HG02678 (cell line): ENCODE results near the gene KCTD21.
A peak's percentile ranks its signal among the peaks of the same experiment; 100 is the strongest.

Experiments
- ATAC-seq: cut with Tn5 transposase; IDR thresholded peaks from one replicate; pipeline ENCODE4 v1.9.1; 2021; ENCODE audit warnings: mild to moderate bottlenecking, moderate library complexity; ENCODE audit not compliant: unreplicated experiment

Gene KCTD21

DNA sequence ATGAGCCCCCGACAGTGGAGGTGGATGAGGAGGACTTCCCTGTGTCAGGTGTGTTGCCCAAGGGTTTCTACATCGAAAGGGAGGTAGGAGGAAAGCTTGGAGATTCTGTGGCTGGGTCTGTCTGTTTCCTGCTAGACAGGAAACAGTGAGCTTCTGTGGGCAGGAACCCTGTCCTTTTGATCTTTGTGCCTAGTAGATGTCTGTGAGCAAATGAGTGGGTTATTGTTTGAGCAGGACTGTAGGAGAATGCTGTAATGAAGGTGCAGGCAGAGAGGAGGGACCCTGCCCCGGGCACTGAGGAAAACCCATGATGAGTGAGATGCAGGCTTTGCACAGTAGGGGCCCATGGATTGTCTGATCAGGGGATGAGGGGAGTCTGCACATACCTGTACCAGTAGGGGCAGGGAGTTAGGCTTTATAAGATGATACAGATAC lies 14.3 kb upstream of the KCTD21 start:
- ATAC-seq: peak; percentile 53

GRCh38 chr11:78201096-78201818 lies 12.8 kb upstream of the KCTD21 start:
- ATAC-seq: no peak

- ATAC-seq: no peak
Measured at GRCh38 chr11:78200553-78200952, 12.1 kb upstream of the KCTD21 start.

DNA sequence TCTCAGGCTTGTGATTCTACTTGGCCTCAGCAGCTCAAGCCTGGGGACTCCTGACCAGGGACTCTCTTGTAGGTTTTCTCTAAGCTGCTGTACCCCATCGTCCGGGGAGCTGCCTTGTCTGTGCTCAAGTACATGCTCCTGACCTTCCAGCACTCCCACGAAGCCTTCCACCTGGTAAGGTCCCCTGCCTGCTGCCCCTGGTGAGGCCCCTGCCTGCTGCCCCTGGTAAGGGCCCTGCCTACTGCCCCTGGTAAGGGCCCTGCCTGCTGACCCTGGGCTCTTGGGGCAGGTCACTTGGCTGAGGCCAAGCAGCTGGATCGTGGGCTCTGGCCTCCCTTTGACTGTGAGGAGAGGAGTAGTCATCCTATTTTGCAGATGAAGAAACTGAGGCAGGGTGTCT lies 11.6 kb upstream of the KCTD21 start:
- no peak for ATAC-seq

- no peak for ATAC-seq
Measured at GRCh38 chr11:78199653-78200015, 11.2 kb upstream of the KCTD21 start.

- no peak for ATAC-seq
Measured at GRCh38 chr11:78199015-78199652, 10.7 kb upstream of the KCTD21 start.

DNA sequence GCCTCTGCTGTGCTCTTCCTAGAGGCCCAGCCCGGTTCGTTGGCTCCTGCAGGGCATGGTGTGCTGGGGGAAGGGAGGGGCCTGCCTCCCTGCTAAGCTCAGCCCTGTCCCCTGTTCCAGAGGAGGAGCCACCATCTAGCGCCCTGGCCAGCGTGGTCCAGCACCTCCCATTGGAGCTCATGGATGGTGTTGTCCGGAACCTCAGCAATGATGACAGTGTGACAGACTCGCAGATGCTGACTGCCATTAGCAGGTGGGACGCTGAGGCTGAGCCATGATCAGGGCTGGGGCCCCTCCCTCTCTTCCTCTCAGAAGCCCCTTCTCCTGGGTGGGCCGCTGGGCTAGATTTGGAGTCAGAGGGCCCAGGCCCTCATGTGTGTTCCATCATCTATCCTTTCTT lies 9.4 kb upstream of the KCTD21 start:
- no peak for ATAC-seq

GRCh38 chr11:78196661-78197091 lies 8.2 kb upstream of the KCTD21 start:
- no peak for ATAC-seq

GRCh38 chr11:78195917-78196560 lies 7.6 kb upstream of the KCTD21 start:
- no peak for ATAC-seq

DNA sequence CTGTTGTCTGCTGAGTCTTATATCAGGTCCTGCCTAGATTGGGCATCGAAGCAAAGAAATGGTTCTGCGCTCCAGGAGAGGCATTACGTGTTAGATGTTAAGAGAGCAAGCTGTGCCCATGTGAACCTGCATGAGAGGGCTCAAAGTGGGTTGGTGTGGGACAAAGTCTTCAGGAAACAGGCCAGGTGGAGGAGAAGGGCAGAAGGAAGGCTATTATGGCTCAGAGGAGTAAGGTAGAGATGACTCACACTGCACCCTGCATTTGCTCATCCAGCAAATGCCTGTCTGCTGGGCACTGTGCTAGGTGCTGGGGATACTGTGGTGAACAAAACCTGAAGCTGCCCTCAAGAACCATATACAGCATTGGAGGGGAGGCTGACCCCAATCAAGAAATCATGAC lies 6.1 kb upstream of the KCTD21 start:
- ATAC-seq: no peak

GRCh38 chr11:78193806-78194205 lies 5.4 kb upstream of the KCTD21 start:
- ATAC-seq: no peak

DNA sequence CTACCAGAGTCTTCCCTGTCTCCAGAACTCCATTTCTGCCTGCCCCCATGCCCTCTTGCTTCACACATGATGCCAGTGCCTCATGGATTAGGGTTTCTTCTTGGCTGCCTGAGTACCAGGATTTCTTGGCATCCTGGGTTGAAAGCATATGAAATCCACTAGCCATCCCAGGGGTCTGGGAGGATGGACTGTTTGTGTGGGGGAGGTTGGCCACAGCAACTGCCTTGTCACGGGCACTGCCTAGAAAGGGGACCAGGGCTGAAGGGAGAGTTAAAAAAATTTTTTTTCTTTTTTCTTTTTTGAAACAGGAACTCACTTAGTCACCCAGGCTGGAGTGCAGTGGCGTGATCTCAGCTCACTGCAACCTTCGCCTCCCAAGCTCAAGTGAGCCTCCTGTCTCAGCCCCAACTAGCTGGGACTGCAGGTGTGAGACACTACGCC lies 4.5 kb upstream of the KCTD21 start:
- no peak for ATAC-seq

DNA sequence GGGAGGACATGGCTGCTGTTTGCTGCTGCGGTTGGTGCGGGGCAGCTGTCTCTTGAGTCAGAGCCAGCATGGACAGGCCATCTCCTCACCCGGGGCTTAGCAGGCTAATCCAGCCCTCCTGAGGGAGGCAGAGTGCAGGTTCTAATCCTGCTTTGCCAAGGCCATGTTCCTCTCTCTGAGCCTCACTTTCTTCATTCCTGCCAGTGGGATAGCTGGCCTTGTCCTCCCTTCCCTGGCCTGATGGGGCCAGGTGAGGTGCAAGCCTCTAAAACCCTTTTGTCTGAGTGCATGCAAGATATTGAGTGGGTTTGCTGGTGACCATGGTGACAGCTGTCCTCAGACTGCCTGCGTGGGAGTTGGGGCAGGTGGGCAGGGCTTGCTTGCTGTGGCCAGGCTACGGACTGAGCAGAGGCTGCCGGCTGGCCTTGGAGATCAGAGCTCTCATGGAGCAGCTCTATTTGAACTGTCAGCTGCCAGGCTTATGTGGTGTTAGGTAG lies 3.8 kb upstream of the KCTD21 start:
- ATAC-seq: no peak

DNA sequence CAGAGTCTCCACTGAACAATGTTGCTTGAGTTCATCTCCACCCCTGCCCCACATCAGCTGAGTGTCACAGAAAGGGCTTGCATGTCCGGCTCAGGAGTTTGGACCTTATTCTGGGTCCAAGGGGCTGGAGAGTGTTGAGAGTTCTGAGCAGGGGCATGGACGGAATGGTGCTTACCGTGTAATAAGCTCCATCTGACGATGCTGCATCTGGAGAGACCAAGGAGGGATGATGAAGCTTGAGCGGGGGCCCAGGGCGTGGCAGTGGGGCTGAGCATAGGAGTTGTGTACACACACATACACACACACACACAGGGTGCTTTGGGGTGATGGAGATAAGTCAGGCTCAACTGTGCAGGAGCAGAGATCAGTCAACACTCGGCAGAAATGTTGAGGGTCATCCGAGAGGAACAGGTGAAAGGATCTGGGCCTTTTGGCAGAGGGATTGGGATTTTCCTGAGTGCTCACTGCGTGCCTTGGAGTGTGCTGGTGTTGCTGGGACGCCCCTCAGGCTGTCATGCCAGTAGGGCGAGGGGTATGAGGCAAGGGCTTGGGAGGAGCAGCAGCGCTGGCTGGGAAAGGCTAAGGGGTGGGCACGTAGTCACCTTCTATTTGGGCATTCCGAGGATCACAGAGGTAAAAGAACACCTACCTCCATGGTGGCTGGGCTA lies 2.6 kb upstream of the KCTD21 start:
- no peak for ATAC-seq

DNA sequence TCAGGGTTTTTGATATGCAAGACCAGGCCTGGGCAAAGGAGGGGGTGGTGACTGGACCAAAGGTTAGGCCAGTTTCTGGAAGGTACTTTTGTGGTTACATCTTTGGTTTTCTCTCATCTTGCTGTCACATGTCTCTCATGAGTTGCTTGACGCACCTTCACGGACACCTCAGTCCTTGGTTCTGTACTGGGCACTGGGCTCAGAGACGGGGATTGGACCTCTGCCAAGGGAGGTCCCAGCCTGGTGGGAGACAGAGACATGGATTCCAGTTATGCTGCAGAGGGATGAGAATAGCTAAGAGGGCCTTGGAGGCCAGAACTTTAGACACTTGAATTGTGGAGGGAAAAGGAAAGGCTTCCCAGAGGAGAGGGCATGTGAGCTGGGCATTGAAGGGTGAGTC lies 1.9 kb upstream of the KCTD21 start:
- no peak for ATAC-seq

DNA sequence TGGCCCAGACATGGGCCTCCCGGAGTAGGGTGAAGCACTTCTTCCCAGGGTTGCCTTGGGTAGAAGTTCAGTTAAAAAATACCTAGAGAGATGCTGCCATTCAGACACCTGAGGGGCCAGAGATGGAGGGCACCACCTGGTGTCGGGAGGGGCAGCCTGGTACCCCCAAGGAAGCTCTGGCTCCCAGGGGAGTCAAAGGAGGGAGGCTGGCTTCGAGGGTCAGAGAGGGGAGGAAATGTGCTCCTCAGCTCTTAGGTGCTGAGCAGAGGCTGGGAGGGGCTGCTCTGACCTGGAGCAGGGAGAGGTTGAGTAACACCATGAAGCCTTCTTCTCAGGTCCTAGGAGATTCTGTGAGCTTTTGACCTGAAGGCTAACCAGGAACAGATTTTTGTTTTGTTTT lies 1.4 kb upstream of the KCTD21 start:
- ATAC-seq: no peak

GRCh38 chr11:78189174-78189724 lies 823 bp upstream of the KCTD21 start:
- no peak for ATAC-seq

- peak; percentile 12 for ATAC-seq
Measured at GRCh38 chr11:78187366-78188285, 800 bp downstream of the KCTD21 start.

GRCh38 chr11:78181185-78181584 lies 7.2 kb downstream of the KCTD21 start:
- ATAC-seq: no peak

GRCh38 chr11:78180751-78181150 lies 7.7 kb downstream of the KCTD21 start:
- no peak for ATAC-seq
